Activated CD8-positive, alpha-beta memory T cell treated with anti-CD3 and anti-CD28 coated beads, Interleukin-2, amount 50 U/mL, for 24 hours (primary cell): Measurements from ENCODE around the gene ZGRF1.
"Not testable (repeated sequence)": the region's sequence is repeated elsewhere in the genome, so short reads cannot be mapped to it uniquely, and the experiment has no call there.

Experiments
- DNase-seq: peaks from one replicate; pipeline ENCODE4 v3.0.0-alpha.2; 2020; ENCODE audit errors: extremely low read depth

Gene ZGRF1

GRCh38 chr4:112636688-112637551, at the start of gene ZGRF1, which contains the start of gene LARP7:
ZGRF1 (minus strand) TSS chr4:112636909; CDS start chr4:112633176, 3,733 bp downstream.
LARP7 (plus strand) TSS chr4:112637143; CDS start chr4:112644670, 7,527 bp downstream.
- DNase-seq, result peak; percentile 98

GRCh38 chr4:112680996-112681395, 44.3 kb upstream of the ZGRF1 start:
- no peak for DNase-seq

GRCh38 chr4:112677519-112678091, 40.9 kb upstream of the ZGRF1 start:
- DNase-seq, result no peak

- no peak for DNase-seq
Measured at GRCh38 chr4:112674376-112674775, 37.7 kb upstream of the ZGRF1 start.

GRCh38 chr4:112673686-112674085, 37.0 kb upstream of the ZGRF1 start:
- no peak for DNase-seq

- no peak for DNase-seq
Measured at GRCh38 chr4:112673076-112673475, 36.4 kb upstream of the ZGRF1 start.

GRCh38 chr4:112668131-112668530, 31.4 kb upstream of the ZGRF1 start:
- DNase-seq, result no peak

GRCh38 chr4:112664611-112665010, 27.9 kb upstream of the ZGRF1 start:
- DNase-seq, result no peak

GRCh38 chr4:112656115-112656514, 19.4 kb upstream of the ZGRF1 start:
- DNase-seq, result not testable (repeated sequence)

- DNase-seq, result no peak
Measured at GRCh38 chr4:112655270-112655669, 18.6 kb upstream of the ZGRF1 start.

GRCh38 chr4:112652216-112652615, 15.5 kb upstream of the ZGRF1 start:
- DNase-seq, result no peak

GRCh38 chr4:112651641-112652040, 14.9 kb upstream of the ZGRF1 start:
- DNase-seq, result no peak

- DNase-seq, result no peak
Measured at GRCh38 chr4:112650332-112650731, 13.6 kb upstream of the ZGRF1 start.

- no peak for DNase-seq
Measured at GRCh38 chr4:112649055-112649408, 12.3 kb upstream of the ZGRF1 start.

- no peak for DNase-seq
Measured at GRCh38 chr4:112648263-112649054, 11.8 kb upstream of the ZGRF1 start.

- DNase-seq, result no peak
Measured at GRCh38 chr4:112647785-112648184, 11.1 kb upstream of the ZGRF1 start.

GRCh38 chr4:112646632-112647537, 10.2 kb upstream of the ZGRF1 start:
- DNase-seq, result no peak

- DNase-seq, result no peak
Measured at GRCh38 chr4:112645541-112646329, 9.0 kb upstream of the ZGRF1 start.

- not testable (repeated sequence) for DNase-seq
Measured at GRCh38 chr4:112644595-112645535, 8.2 kb upstream of the ZGRF1 start.
